Activated naive CD4-positive, alpha-beta T cell treated with anti-CD3 and anti-CD28 coated beads, Interleukin-2, amount 50 U/mL, for 24 hours (primary cell): ENCODE measurements around the gene LMX1A.

Source experiments
- H3K27ac Mint-ChIP-seq: one replicate; pipeline ENCODE4 v1.8.0; 2021; ENCODE audit warnings: mild to moderate bottlenecking, mixed read lengths
- H3K27me3 Mint-ChIP-seq: one replicate; pipeline ENCODE4 v1.8.0; 2021; ENCODE audit warnings: mixed read lengths
- H3K36me3 Mint-ChIP-seq: one replicate; pipeline ENCODE4 v1.8.0; 2021; ENCODE audit warnings: mixed read lengths
- H3K4me1 Mint-ChIP-seq: one replicate; pipeline ENCODE4 v1.8.0; 2021; ENCODE audit warnings: mixed read lengths
- H3K4me3 Mint-ChIP-seq: one replicate; pipeline ENCODE4 v1.8.0; 2021; ENCODE audit warnings: mild to moderate bottlenecking, mixed read lengths
- H3K9me3 Mint-ChIP-seq: one replicate; pipeline ENCODE4 v1.8.0; 2021; ENCODE audit warnings: mixed read lengths

Gene LMX1A

DNA sequence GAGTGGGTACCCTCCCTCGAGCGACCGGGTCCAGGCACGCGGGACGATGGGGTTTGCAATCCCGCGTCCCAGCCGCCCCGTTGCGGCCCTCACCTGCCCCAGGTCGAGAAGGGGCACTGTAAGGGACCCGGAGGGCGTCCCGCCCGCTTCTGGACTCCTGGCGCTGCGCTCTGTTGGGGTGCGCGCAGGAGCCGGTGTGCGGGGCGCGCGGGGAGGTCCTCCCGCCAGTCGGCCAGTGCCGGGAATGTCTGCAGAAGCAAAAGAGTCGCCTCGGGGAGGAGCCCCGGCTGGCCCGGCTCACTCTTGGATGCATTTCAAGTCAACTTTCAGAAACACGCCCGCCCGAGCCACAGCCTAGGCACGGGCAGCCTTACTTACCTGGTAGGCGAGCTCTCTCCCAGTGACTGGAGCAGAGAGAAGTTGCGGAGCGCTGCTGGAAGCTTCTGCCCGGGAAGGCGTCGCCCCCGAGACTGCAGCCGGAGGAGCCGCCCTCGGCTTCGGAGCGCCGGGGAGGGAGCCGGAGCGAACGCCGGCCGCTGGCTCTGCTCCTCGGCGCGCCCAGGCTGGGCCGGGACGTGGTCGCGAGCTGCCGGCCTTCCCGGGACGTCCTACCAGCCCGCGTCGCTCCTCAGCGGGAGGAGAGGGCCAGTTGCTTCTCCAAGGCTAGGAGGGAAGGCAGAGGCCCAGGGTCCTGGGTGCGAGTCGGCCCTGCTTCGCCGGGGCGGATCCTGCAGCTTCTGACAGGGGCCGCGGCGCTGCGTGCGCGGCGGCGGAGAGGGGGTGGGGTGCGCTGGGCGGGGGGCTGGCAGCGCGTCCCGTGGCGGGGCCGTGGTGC lies at the start of gene LMX1A:
Gene LMX1A (minus strand): TSS at position 739 of the 835 bp plus-strand sequence. CDS start 1,156 bp downstream, outside the sequence.
- Mint-ChIP-seq H3K36me3 (no peaks in the 10 kb centered on the region), H3K27me3 (peaks cover 58% of the 10 kb centered on the region), H3K4me1 (peaks cover 5% of the 10 kb centered on the region), H3K4me3 (no peak within 1 kb of the TSS), H3K27ac (no peak within 1 kb of the TSS), H3K9me3 (no peaks in the 10 kb centered on the region)

DNA sequence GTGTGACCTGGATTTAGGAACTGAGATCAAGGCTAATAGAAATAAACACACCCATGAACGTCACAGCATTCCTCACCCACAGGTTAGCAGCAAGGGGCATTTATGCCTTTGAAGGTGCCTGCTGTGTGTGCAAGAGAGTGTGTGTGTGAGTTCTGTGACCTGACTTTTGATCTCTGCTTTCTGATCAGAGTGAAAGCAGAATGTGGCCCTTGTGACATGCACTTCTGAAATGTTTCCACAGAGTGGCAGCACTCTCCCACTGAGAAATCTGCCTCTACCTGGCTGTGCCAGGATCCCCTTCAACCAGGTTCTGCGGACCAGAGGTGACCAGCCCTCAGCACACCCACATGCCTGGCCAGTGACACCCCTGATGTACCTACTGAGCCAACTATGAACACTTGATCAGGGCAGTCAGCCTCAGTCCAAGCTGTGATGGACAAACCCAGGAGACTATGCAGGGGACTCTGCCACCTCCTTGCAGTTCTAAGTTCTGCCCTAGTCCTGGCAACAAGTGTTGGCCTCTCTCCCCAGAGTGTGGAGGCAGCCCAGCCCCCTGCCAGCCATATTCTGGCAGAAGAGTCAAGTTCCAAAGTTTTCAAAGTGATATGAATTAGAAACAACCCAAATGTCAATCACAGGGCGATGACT lies 47.4 kb upstream of the LMX1A start:
- no peak overlapping the region for H3K27ac Mint-ChIP-seq
- no peaks in the 10 kb centered on the region for H3K9me3 Mint-ChIP-seq
- H3K4me1 Mint-ChIP-seq: no peaks in the 10 kb centered on the region
- no peak overlapping the region for H3K4me3 Mint-ChIP-seq
- H3K36me3 Mint-ChIP-seq: no peaks in the 10 kb centered on the region
- H3K27me3 Mint-ChIP-seq: peaks cover 13% of the 10 kb centered on the region

DNA sequence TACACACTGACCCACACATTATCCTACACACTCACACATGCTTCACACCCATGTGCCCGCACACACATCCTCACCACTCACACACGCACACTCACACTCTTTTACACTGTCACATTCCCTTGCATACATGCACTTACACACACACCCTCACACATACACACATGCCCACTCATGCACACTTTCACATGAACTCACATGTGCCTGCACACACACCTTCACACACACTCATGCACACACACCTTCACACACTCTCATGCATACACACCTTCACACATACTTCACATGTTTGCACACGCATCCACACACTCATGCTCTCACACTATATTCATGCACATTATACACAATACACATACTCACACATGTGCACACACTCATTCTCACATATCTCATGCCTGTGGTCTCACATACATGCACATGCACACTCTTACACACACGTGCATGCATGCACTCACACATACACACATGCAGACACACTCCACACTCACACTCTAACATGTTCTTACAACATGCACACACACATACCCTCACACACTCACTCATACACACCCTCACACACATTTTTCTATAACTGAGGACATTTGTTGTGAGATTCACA lies 46.1 kb upstream of the LMX1A start:
- Mint-ChIP-seq H3K27ac (no peak overlapping the region), H3K9me3 (no peaks in the 10 kb centered on the region), H3K4me3 (no peak overlapping the region), H3K27me3 (peaks cover 12% of the 10 kb centered on the region), H3K36me3 (no peaks in the 10 kb centered on the region), H3K4me1 (no peaks in the 10 kb centered on the region)

DNA sequence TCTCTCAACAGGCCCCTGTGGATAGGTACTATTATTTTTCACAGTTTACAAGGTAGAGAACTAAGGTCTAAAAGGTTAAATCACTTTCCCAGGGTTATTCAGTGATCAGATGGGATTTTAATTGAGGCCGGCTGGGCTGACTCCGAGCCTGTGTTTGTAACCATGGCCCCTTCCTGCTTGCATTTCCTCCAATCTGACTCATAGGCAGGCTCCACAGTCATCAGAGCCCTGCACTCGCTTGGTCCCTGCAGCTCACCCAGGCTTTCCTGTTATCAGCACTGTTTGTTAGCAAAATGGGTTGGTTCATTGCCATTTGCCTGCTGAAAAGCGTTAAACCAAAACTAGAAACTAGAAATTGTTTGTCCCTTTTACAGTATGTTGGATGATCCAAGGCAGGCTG lies 41.4 kb upstream of the LMX1A start:
- peaks cover 25% of the 10 kb centered on the region for H3K27me3 Mint-ChIP-seq

DNA sequence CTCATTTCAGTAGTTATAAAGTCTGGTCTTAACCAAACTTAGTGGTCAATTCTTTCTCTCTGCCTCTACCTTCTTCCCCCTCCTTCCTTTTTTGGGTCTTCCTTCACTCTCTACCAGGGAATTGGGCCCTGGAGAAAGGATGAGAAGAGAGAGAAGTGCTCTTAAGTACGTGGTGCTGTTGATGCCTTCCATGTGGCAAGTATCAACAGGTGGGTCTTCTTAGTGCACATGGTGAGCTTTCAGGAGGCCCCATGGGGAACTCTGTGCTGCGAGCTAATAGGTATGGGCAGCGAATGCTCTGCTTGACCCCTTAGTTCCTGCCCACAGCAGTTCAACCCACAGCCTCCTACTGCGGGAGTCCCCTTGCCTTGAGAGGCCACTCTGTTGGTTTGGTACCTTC lies 39.4 kb upstream of the LMX1A start:
- Mint-ChIP-seq H3K4me1 (peaks cover 15% of the 10 kb centered on the region), H3K4me3 (no peak overlapping the region), H3K27me3 (peaks cover 32% of the 10 kb centered on the region), H3K9me3 (no peaks in the 10 kb centered on the region), H3K27ac (no peak overlapping the region), H3K36me3 (no peaks in the 10 kb centered on the region)

More for the DNA sequence above, 41.4 kb upstream of the LMX1A start:
- no peak overlapping the region for H3K27ac Mint-ChIP-seq
- no peaks in the 10 kb centered on the region for H3K36me3 Mint-ChIP-seq
- H3K4me1 Mint-ChIP-seq: peaks cover 9% of the 10 kb centered on the region
- no peaks in the 10 kb centered on the region for H3K9me3 Mint-ChIP-seq
- H3K4me3 Mint-ChIP-seq: no peak overlapping the region

DNA sequence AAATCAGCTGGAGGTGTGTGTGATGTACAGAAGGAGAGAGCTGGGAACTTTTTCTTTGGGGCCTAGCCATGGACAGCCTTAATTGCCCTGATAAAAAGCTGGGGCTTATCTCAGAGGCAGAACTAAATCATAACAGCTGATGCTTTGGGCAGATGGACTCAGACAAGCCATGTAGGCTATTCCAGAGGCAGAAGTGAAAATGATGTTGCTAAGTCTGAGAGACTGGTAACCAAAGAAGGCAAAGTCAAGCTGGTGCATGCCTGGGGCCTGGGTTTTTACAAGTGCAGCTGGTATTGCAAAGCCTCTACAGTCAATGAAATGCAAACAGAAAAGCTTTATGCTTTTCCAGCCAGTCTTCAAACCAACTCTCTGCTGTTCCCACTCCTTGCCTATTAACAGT lies 39.0 kb upstream of the LMX1A start:
- H3K4me1 Mint-ChIP-seq: peaks cover 15% of the 10 kb centered on the region
- peaks cover 34% of the 10 kb centered on the region for H3K27me3 Mint-ChIP-seq
- H3K27ac Mint-ChIP-seq: no peak overlapping the region

DNA sequence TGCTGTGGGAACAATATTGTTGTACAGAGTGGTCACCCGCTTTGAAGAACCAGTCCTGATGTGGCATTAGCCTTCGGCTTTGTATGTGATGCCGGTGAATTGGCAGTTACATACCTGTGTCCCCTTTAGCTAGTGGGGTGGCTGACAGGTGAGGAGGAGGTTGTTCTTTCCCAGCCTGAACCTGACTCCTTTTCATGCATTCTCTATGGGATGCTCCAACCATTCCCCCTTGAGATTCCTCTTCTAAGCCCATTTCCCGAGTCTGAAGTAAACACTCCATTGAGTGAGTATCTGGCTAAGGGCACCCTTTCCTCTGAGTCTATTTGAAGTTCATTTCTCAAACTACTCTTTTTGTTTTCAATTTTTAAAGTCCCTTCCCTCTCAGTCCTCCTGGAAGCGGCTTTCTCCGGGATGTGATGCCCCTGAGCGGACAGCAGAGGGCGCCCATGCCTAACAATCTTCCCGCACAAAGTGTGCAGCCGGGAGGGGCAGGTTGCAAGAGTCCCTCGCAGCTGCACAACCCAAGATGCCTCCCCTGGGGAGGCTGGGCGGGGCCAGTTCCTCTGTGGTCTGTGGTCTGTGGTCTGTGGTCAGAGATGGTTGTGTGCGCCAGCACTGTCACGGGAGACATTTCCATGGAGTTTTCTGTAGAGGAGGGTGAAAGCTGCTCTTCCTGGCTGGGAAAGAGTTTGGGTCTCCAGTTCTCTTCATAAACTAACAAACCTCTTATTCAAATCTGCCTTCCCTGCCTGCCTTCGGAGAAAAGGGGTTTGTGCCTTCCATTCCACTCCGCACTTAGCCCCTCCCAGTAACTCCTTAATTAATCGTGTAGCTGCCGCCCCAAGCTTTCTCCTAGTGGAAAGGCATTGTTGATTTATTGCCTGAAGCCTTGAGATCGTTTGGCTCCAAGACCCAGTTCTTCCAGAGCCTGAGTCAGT lies 36.4 kb upstream of the LMX1A start:
- peaks cover 47% of the 10 kb centered on the region for H3K27me3 Mint-ChIP-seq
- peak overlapping the region; percentile 23 for H3K27ac Mint-ChIP-seq
- H3K36me3 Mint-ChIP-seq: no peaks in the 10 kb centered on the region
- H3K4me1 Mint-ChIP-seq: peaks cover 15% of the 10 kb centered on the region
- peak overlapping the region; percentile 59 for H3K4me3 Mint-ChIP-seq
- H3K9me3 Mint-ChIP-seq: no peaks in the 10 kb centered on the region

More for the DNA sequence above, 39.0 kb upstream of the LMX1A start:
- Mint-ChIP-seq H3K4me3 (no peak overlapping the region), H3K9me3 (no peaks in the 10 kb centered on the region), H3K36me3 (no peaks in the 10 kb centered on the region)

DNA sequence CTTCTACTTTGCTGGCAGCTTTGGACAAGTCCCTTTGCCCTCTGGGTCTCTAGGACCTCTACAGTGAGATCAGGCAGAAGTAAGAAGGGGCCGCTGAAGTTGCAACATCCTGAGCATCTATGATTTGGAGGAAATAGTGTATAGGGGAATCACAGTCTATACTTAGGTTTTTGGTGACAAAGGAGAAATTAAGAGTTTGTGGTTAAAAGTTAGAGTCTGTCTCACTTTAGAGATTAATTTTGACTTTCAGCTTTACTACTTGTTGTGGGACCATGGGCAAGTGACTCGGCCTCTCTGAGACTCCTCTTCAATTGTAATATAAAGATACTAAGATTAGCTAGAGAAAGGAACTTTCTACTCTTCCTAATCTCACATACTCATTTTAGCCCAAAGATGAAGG lies 33.1 kb upstream of the LMX1A start:
- no peaks in the 10 kb centered on the region for H3K36me3 Mint-ChIP-seq
- H3K9me3 Mint-ChIP-seq: no peaks in the 10 kb centered on the region
- H3K27me3 Mint-ChIP-seq: peaks cover 46% of the 10 kb centered on the region
- H3K4me1 Mint-ChIP-seq: peaks cover 15% of the 10 kb centered on the region
- H3K27ac Mint-ChIP-seq: no peak overlapping the region
- no peak overlapping the region for H3K4me3 Mint-ChIP-seq

DNA sequence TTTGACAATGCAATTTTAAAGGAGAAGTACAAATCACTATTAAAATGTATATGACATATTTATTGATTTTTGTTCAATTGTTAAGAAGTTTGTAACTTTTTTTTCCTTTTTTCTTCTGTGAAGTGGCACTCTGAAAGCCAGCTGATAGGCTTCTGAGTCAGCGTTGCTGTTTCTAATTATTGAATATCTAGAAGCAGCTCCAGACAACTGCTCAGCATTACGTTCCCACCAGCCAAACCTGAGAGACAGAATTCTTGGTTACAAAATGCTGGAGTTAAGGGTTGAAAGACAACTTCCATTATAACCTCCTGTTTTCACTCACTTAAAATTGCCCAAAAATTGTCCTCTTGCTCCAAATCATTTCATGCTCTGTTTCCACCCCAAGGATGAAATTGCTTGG lies 31.4 kb upstream of the LMX1A start:
- Mint-ChIP-seq H3K27ac (no peak overlapping the region), H3K27me3 (peaks cover 43% of the 10 kb centered on the region), H3K9me3 (no peaks in the 10 kb centered on the region), H3K36me3 (no peaks in the 10 kb centered on the region), H3K4me1 (peaks cover 6% of the 10 kb centered on the region), H3K4me3 (no peak overlapping the region)

DNA sequence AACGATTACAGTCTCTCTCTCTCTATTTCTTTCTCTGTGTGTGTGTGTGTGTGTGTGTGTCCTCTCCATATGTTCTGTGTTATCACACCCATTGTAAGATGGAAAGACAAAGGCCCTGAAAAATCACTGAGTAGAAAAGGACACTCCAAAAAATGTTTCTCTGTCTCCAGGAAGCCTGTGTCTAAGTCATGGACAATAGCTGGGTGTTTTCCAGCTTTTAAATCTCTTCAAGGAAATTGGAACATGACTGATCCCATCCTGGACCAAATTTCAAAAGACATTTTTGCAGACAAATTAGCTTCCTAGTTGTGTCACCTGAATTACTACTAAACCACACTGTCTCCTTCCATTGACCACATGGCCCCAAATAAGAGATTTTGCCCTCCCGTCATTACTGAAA lies 31.0 kb upstream of the LMX1A start:
- Mint-ChIP-seq H3K36me3 (no peaks in the 10 kb centered on the region), H3K4me3 (no peak overlapping the region), H3K27me3 (peaks cover 41% of the 10 kb centered on the region), H3K9me3 (no peaks in the 10 kb centered on the region), H3K4me1 (peaks cover 1% of the 10 kb centered on the region), H3K27ac (peak overlapping the region; percentile 5)

DNA sequence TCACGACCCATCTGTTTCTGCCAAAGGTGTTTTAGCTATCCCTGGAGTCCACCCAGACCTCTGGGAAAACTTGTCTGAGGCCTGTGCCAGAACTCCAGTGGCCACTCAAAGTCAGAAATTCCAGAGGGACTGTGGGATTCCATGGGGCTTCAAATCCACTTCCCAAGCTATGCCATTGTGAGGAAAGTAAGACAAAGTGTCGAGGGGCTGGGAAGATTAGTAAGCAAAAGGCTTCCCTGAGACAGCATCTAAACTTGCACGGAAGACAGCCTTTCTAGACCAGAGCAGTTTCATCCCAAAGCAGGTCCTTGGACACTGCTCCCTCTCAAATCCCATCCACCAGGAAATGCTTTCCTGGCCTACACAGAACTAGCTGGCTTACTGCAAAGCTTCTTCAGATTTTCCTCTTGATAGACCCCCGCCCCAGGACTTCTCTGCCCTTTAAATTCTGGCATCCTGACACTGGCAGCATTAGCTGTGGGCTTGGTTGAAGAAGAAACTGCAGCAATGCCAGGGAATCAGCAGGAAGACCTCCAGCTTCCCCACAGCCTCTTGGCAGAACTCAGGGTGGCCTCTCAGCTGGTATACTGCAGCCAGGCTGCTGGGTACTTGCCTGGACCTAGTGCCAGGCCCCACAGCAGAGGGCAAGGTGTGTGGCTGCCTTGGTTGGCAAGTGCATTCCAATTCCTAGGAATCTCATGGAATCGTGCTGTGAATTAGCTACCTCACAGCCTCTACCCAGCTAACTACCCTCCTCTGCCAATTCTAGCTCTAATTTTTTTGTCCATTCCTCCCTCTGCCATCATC lies 27.3 kb upstream of the LMX1A start:
- no peaks in the 10 kb centered on the region for H3K9me3 Mint-ChIP-seq
- no peak overlapping the region for H3K4me3 Mint-ChIP-seq
- no peak overlapping the region for H3K27ac Mint-ChIP-seq

DNA sequence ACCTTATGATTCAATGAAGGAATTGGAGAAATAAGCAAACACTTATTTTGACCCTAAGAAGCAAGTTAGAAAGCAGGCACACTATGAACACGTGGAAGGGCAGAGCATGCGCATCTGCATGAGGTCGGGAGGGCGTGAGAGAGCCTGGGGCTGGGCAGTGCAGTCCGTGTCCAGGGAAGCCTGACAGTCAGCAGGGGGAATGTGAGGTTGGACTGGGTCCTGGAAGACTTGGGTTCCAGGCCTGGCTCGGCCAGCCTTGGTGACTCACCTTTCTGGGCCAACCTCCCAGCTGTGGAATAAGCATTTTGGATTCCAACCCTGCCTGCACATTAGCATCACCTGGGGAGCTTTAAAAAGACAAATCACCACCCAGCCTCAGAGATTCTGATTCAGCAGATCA lies 26.6 kb upstream of the LMX1A start:
- Mint-ChIP-seq H3K27me3 (peaks cover 24% of the 10 kb centered on the region), H3K27ac (no peak overlapping the region), H3K4me3 (no peak overlapping the region), H3K36me3 (no peaks in the 10 kb centered on the region), H3K9me3 (no peaks in the 10 kb centered on the region), H3K4me1 (no peaks in the 10 kb centered on the region)

More for the DNA sequence above, 27.3 kb upstream of the LMX1A start:
- Mint-ChIP-seq H3K27me3 (peaks cover 28% of the 10 kb centered on the region), H3K36me3 (no peaks in the 10 kb centered on the region), H3K4me1 (no peaks in the 10 kb centered on the region)

DNA sequence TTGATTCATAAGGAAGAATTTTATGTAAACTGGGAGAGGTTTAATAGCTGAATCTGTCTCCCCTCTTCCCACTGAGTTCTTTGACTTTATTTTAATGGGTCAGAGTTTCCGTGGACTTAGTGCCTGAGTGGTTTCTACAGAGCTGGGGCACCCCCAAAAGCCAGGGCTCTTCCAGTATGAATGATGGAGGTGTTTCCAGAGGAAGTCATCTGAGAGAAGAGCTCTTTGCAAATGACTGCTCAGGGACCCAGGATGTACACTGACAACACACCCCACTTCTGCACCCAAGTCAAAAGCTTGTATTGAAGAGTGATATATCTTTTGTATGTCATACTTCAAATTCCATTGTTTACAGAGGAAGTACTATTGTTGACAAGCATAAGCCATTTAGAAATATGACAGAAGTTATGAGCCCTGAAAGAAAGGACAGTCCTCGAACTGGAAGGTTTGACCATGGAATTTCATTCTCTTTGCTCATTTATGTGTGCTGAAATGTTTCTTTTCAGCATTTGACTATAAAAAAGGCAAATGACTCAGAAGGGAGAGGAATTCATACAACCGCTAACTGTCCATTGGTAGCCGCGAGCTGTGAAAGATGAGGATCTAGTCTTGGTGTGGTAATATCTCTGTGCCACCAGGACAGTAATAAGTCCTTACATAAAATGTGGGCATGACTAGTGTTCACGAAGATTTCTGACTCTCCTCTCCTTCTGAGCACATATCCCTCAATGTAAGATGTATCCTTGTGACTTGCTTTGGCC lies 25.4 kb upstream of the LMX1A start:
- H3K36me3 Mint-ChIP-seq: no peaks in the 10 kb centered on the region
- H3K4me3 Mint-ChIP-seq: no peak overlapping the region
- H3K4me1 Mint-ChIP-seq: peaks cover 4% of the 10 kb centered on the region
- H3K27ac Mint-ChIP-seq: no peak overlapping the region
- H3K9me3 Mint-ChIP-seq: no peaks in the 10 kb centered on the region
- H3K27me3 Mint-ChIP-seq: peaks cover 22% of the 10 kb centered on the region

DNA sequence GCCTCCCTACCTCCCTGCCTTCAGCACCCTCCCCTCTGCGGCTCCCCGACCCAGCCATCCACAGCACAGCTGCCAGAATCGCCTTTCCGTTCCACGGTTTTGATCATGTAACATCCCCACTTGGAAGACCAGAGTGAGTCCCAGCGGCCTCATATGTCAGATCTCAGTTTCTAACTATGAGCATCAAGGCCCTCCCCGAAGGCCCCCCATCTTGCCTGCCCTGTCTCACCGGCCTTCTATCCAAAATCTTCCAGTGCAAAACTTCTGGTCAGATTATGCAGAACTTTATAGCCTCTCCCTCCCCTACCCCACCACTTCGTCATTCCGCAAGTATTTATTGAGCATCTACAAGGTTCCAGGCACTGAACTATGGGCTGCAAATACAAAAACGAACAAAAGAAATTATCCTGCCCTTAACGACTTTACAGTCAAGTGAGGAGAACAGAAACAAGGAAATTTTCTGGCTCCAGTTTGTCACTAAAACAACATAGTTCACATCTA lies 20.3 kb upstream of the LMX1A start:
- no peak overlapping the region for H3K27ac Mint-ChIP-seq
- no peaks in the 10 kb centered on the region for H3K9me3 Mint-ChIP-seq
- H3K4me1 Mint-ChIP-seq: peaks cover 17% of the 10 kb centered on the region
- peaks cover 50% of the 10 kb centered on the region for H3K27me3 Mint-ChIP-seq
- no peaks in the 10 kb centered on the region for H3K36me3 Mint-ChIP-seq
- H3K4me3 Mint-ChIP-seq: peak overlapping the region; percentile 80
